ENCODE results near the gene KCNG2. TPM values are rescaled to one million over a fixed set of nuclear protein-coding genes. Genes with fewer than 3 reads are reported as not detected.

Gene KCNG2
- total and polyA plus RNA-seq, 2 experiments from 2014 or later: 0.13 to 0.52 TPM

GRCh38 chr18:79936641-79937040 lies 138.9 kb downstream of the KCNG2 start (continued):
- no peak for TF ChIP-seq ZNF331 (CRISPR knock-in tag; IDR thresholded peaks at IDR 0.05; ENCODE audit: low read depth)
- TF ChIP-seq EZH2 (IDR thresholded peaks at IDR 0.05; ENCODE audit: low read depth, unreplicated experiment): no peak
- TF ChIP-seq POLR2AphosphoS5 (IDR thresholded peaks at IDR 0.05; ENCODE audit: low read depth): no peak
- TF ChIP-seq STAT1 (IDR thresholded peaks at IDR 0.05; ENCODE audit: unreplicated experiment): no peak
- TF ChIP-seq ZNF114 (CRISPR knock-in tag; IDR thresholded peaks at IDR 0.05): no peak

GRCh38 chr18:79937103-79937860 lies 139.5 kb downstream of the KCNG2 start:
- no peaks in the 10 kb centered on the region for H3K36me3 ChIP-seq (ENCODE audit: insufficient read depth)
- no peaks in the 10 kb centered on the region for H3K9me2 ChIP-seq (ENCODE audit: insufficient read depth)
- H3K27me3 Mint-ChIP-seq (ENCODE audit: insufficient read depth, low read depth, poor library complexity): no peaks in the 10 kb centered on the region
- H3K4me3 Mint-ChIP-seq: no peak overlapping the region
- H3K36me3 Mint-ChIP-seq (ENCODE audit: low read depth): peaks cover 2% of the 10 kb centered on the region
- H3K27ac Mint-ChIP-seq: no peak overlapping the region
- no peak overlapping the region for H2AFZ ChIP-seq
- no peak overlapping the region for H3K4me3 ChIP-seq
- TF ChIP-seq POLR2AphosphoS5 (IDR thresholded peaks at IDR 0.05; ENCODE audit: low read depth) (no peak), EZH2phosphoT487 (IDR thresholded peaks at IDR 0.05; ENCODE audit: unreplicated experiment) (no peak), EZH2 (IDR thresholded peaks at IDR 0.05; ENCODE audit: low read depth, unreplicated experiment) (no peak), ETS1 (IDR thresholded peaks at IDR 0.05) (no peak), CREB1 (CRISPR knock-in tag; IDR thresholded peaks at IDR 0.05; ENCODE audit: low read depth) (no peak), JUNB (IDR thresholded peaks at IDR 0.05; ENCODE audit: unreplicated experiment) (no peak), NANOG (IDR thresholded peaks at IDR 0.05; ENCODE audit: borderline replicate concordance) (no peak)
- TF ChIP-seq, protein P1, sequence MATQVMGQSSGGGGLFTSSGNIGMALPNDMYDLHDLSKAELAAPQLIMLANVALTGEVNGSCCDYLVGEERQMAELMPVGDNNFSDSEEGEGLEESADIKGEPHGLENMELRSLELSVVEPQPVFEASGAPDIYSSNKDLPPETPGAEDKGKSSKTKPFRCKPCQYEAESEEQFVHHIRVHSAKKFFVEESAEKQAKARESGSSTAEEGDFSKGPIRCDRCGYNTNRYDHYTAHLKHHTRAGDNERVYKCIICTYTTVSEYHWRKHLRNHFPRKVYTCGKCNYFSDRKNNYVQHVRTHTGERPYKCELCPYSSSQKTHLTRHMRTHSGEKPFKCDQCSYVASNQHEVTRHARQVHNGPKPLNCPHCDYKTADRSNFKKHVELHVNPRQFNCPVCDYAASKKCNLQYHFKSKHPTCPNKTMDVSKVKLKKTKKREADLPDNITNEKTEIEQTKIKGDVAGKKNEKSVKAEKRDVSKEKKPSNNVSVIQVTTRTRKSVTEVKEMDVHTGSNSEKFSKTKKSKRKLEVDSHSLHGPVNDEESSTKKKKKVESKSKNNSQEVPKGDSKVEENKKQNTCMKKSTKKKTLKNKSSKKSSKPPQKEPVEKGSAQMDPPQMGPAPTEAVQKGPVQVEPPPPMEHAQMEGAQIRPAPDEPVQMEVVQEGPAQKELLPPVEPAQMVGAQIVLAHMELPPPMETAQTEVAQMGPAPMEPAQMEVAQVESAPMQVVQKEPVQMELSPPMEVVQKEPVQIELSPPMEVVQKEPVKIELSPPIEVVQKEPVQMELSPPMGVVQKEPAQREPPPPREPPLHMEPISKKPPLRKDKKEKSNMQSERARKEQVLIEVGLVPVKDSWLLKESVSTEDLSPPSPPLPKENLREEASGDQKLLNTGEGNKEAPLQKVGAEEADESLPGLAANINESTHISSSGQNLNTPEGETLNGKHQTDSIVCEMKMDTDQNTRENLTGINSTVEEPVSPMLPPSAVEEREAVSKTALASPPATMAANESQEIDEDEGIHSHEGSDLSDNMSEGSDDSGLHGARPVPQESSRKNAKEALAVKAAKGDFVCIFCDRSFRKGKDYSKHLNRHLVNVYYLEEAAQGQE (IDR thresholded peaks at IDR 0.05; ENCODE audit: unreplicated experiment): no peak
- DNase-seq (ENCODE audit: low spot score): no peak
- 0 out of 3 replicates have a peak, but pooled peaks cover 2% of the 10 kb centered on the region for H3K9me3 Mint-ChIP-seq
- H3K4me1 ChIP-seq (ENCODE audit: insufficient read depth): 0 out of 2 replicates have a peak, but pooled peaks cover 3% of the 10 kb centered on the region
- H4K20me1 ChIP-seq (replicated peaks; ENCODE audit: insufficient read depth): peaks cover 8% of the 10 kb centered on the region; the same call in 1 of the 2 replicates
- no peaks in the 10 kb centered on the region for H3F3A ChIP-seq (replicated peaks; ENCODE audit: low read depth)
- no peak for ATAC-seq
- no peak overlapping the region for H3K27ac ChIP-seq (ENCODE audit: low read depth)
- no peaks in the 10 kb centered on the region for H3K27me3 ChIP-seq (ENCODE audit: insufficient read depth)
- H3K4me2 ChIP-seq: no peak overlapping the region
- H3K79me2 ChIP-seq (replicated peaks; ENCODE audit: insufficient read depth): peaks cover 5% of the 10 kb centered on the region
- no peaks in the 10 kb centered on the region; the same call in 2 of the 3 replicates for H3K4me1 Mint-ChIP-seq

Measured in GM23338 (cell line).